ENCODE results near the gene ABCG8.

The ABCG8 gene

GRCh38 chr2:43845181-43845580 is 6.4 kb downstream of the ABCG8 start:
- Histone ChIP-seq H3K27ac (ENCODE audit: poor library complexity, severe bottlenecking) (no peak overlapping the region), H3K4me3 (ENCODE audit: severe bottlenecking) (no peak overlapping the region), H3K36me3 (ENCODE audit: low read depth) (no peaks in the 10 kb centered on the region), H3K4me1 (ENCODE audit: insufficient read depth, poor library complexity, severe bottlenecking) (no peaks in the 10 kb centered on the region), H3K27me3 (ENCODE audit: insufficient read depth, poor library complexity, severe bottlenecking) (no peaks in the 10 kb centered on the region), H3K9me3 (ENCODE audit: severe bottlenecking) (no peaks in the 10 kb centered on the region)
- TF ChIP-seq, protein P1, sequence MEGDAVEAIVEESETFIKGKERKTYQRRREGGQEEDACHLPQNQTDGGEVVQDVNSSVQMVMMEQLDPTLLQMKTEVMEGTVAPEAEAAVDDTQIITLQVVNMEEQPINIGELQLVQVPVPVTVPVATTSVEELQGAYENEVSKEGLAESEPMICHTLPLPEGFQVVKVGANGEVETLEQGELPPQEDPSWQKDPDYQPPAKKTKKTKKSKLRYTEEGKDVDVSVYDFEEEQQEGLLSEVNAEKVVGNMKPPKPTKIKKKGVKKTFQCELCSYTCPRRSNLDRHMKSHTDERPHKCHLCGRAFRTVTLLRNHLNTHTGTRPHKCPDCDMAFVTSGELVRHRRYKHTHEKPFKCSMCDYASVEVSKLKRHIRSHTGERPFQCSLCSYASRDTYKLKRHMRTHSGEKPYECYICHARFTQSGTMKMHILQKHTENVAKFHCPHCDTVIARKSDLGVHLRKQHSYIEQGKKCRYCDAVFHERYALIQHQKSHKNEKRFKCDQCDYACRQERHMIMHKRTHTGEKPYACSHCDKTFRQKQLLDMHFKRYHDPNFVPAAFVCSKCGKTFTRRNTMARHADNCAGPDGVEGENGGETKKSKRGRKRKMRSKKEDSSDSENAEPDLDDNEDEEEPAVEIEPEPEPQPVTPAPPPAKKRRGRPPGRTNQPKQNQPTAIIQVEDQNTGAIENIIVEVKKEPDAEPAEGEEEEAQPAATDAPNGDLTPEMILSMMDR (IDR thresholded peaks at IDR 0.05; ENCODE audit: poor library complexity, severe bottlenecking): no peak
- ATAC-seq (ENCODE audit: low read depth) (no peak), DNase-seq (ENCODE audit: low spot score) (no peak)

- Histone ChIP-seq H3K27ac (ENCODE audit: poor library complexity, severe bottlenecking) (no peak overlapping the region), H3K9me3 (ENCODE audit: severe bottlenecking) (no peaks in the 10 kb centered on the region), H3K4me1 (ENCODE audit: insufficient read depth, poor library complexity, severe bottlenecking) (no peaks in the 10 kb centered on the region), H3K27me3 (ENCODE audit: insufficient read depth, poor library complexity, severe bottlenecking) (no peaks in the 10 kb centered on the region), H3K36me3 (ENCODE audit: low read depth) (no peaks in the 10 kb centered on the region), H3K4me3 (ENCODE audit: severe bottlenecking) (no peak overlapping the region)
- ATAC-seq (ENCODE audit: low read depth) (no peak), DNase-seq (ENCODE audit: low spot score) (no peak)
- TF ChIP-seq, protein P1 (IDR thresholded peaks at IDR 0.05; ENCODE audit: poor library complexity, severe bottlenecking): no peak
Measured at GRCh38 chr2:43846140-43846793, 7.5 kb downstream of the ABCG8 start.

- no peak overlapping the region for H3K4me3 ChIP-seq (ENCODE audit: severe bottlenecking)
- TF ChIP-seq, protein P1 (IDR thresholded peaks at IDR 0.05; ENCODE audit: poor library complexity, severe bottlenecking): no peak
- DNase-seq (ENCODE audit: low spot score): no peak
Measured at GRCh38 chr2:43848214-43848613, 9.4 kb downstream of the ABCG8 start.

GRCh38 chr2:43851011-43851980 is 12.5 kb downstream of the ABCG8 start:
- no peak overlapping the region for H3K27ac ChIP-seq (ENCODE audit: poor library complexity, severe bottlenecking)
- DNase-seq (ENCODE audit: low spot score) (no peak), ATAC-seq (ENCODE audit: low read depth) (no peak)
- no peaks in the 10 kb centered on the region for H3K4me1 ChIP-seq (ENCODE audit: insufficient read depth, poor library complexity, severe bottlenecking)
- H3K36me3 ChIP-seq (ENCODE audit: low read depth): no peaks in the 10 kb centered on the region
- no peak overlapping the region for H3K4me3 ChIP-seq (ENCODE audit: severe bottlenecking)
- H3K9me3 ChIP-seq (ENCODE audit: severe bottlenecking): no peaks in the 10 kb centered on the region
- TF ChIP-seq, protein P1 (IDR thresholded peaks at IDR 0.05; ENCODE audit: poor library complexity, severe bottlenecking): no peak
- no peaks in the 10 kb centered on the region for H3K27me3 ChIP-seq (ENCODE audit: insufficient read depth, poor library complexity, severe bottlenecking)

More at GRCh38 chr2:43848214-43848613, 9.4 kb downstream of the ABCG8 start:
- Histone ChIP-seq H3K4me1 (ENCODE audit: insufficient read depth, poor library complexity, severe bottlenecking) (no peaks in the 10 kb centered on the region), H3K9me3 (ENCODE audit: severe bottlenecking) (no peaks in the 10 kb centered on the region), H3K27ac (ENCODE audit: poor library complexity, severe bottlenecking) (no peak overlapping the region), H3K27me3 (ENCODE audit: insufficient read depth, poor library complexity, severe bottlenecking) (no peaks in the 10 kb centered on the region), H3K36me3 (ENCODE audit: low read depth) (no peaks in the 10 kb centered on the region)
- ATAC-seq (ENCODE audit: low read depth): peak; percentile 73
